H9 (cell line): ENCODE data around the gene NR5A1. TPM values are rescaled to one million over a fixed set of nuclear protein-coding genes. Genes with fewer than 3 reads are reported as not detected.

Experiments
- DNase-seq: peaks from one replicate; pipeline ENCODE4 v3.0.0-alpha.2; 2017
- H2AFZ ChIP-seq: one replicate; pipeline ENCODE4 v1.6.1; 2013; ENCODE audit warnings: mild to moderate bottlenecking, low read length, control low read depth, moderate library complexity
- H2AK5ac ChIP-seq: 2 replicates; pipeline ENCODE4 v1.6.1; 2013; ENCODE audit warnings: low read length, control low read depth, mixed read lengths; ENCODE audit not compliant: insufficient read length
- H2BK120ac ChIP-seq: one replicate; pipeline ENCODE4 v1.6.1; 2013; ENCODE audit warnings: low read depth, mild to moderate bottlenecking, low read length, control low read depth, inconsistent platforms; ENCODE audit not compliant: poor library complexity, severe bottlenecking
- H2BK12ac ChIP-seq: 2 replicates; pipeline ENCODE4 v1.6.1; 2013; ENCODE audit warnings: low read length, control low read depth, mixed read lengths, low read depth; ENCODE audit not compliant: insufficient read length
- H2BK15ac ChIP-seq: 2 replicates; pipeline ENCODE4 v1.6.1; 2013; ENCODE audit warnings: low read depth, low read length, control low read depth
- H2BK20ac ChIP-seq: one replicate; pipeline ENCODE4 v1.6.1; 2013; ENCODE audit warnings: low read depth, mild to moderate bottlenecking, low read length, control low read depth, inconsistent platforms; ENCODE audit not compliant: poor library complexity, severe bottlenecking
- H2BK5ac ChIP-seq: 2 replicates; pipeline ENCODE4 v1.6.1; 2013; ENCODE audit warnings: low read length, control low read depth, mixed read lengths; ENCODE audit not compliant: insufficient read length
- H3K14ac ChIP-seq: 2 replicates; pipeline ENCODE4 v1.6.1; 2013; ENCODE audit warnings: low read length, control low read depth; ENCODE audit not compliant: insufficient read depth
- H3K18ac ChIP-seq: 2 replicates; pipeline ENCODE4 v1.6.1; 2013; ENCODE audit warnings: low read depth, mild to moderate bottlenecking, mixed read lengths, low read length, control low read depth; ENCODE audit not compliant: insufficient read length
- H3K23ac ChIP-seq: 2 replicates; pipeline ENCODE4 v1.6.1; 2013; ENCODE audit warnings: low read length, control low read depth, mixed read lengths, low read depth; ENCODE audit not compliant: insufficient read length
- H3K23me2 ChIP-seq: 2 replicates; pipeline ENCODE4 v1.6.1; 2013; ENCODE audit warnings: low read depth, mild to moderate bottlenecking, mixed read lengths, low read length, control low read depth; ENCODE audit not compliant: insufficient read length, poor library complexity, severe bottlenecking
- H3K27ac ChIP-seq: 2 replicates; pipeline ENCODE4 v1.5.1; 2013; ENCODE audit warnings: low read length, control low read depth, mixed read lengths, low read depth; ENCODE audit not compliant: insufficient read length
- H3K27me3 ChIP-seq: 2 replicates; pipeline ENCODE4 v1.6.1; 2013; ENCODE audit warnings: low read length, control low read depth, inconsistent platforms; ENCODE audit not compliant: insufficient read depth
- H3K4ac ChIP-seq: 2 replicates; pipeline ENCODE4 v1.6.1; 2013; ENCODE audit warnings: low read depth, mild to moderate bottlenecking, control low read depth, inconsistent platforms, low read length, moderate library complexity
- H3K4me1 ChIP-seq: 2 replicates; pipeline ENCODE4 v1.6.1; 2013; ENCODE audit warnings: low read length, control low read depth, inconsistent platforms; ENCODE audit not compliant: insufficient read depth
- H3K4me2 ChIP-seq: 2 replicates; pipeline ENCODE4 v1.6.1; 2013; ENCODE audit warnings: low read length, control low read depth, mixed read lengths; ENCODE audit not compliant: insufficient read length, insufficient read depth
- H3K56ac ChIP-seq: 2 replicates; pipeline ENCODE4 v1.6.1; 2013; ENCODE audit warnings: low read depth, mild to moderate bottlenecking, mixed read lengths, low read length, control low read depth; ENCODE audit not compliant: insufficient read length
- H3K79me1 ChIP-seq: 2 replicates; pipeline ENCODE4 v1.6.1; 2013; ENCODE audit warnings: low read depth, mild to moderate bottlenecking, moderate library complexity, low read length, control low read depth, inconsistent platforms; ENCODE audit not compliant: insufficient read depth, poor library complexity, severe bottlenecking
- H3K79me2 ChIP-seq: 2 replicates; pipeline ENCODE4 v1.6.1; 2013; ENCODE audit warnings: low read length, control low read depth, inconsistent platforms; ENCODE audit not compliant: insufficient read depth
- H3K9ac ChIP-seq: 2 replicates; pipeline ENCODE4 v1.6.1; 2013; ENCODE audit warnings: low read length, control low read depth, mixed read lengths; ENCODE audit not compliant: insufficient read length; ENCODE audit errors: extremely low read depth
- H3K9me3 ChIP-seq: one replicate; pipeline ENCODE4 v1.6.1; 2013; ENCODE audit warnings: low read depth, low read length, inconsistent platforms; ENCODE audit not compliant: control insufficient read depth
- H3T11ph ChIP-seq: one replicate; pipeline ENCODE4 v1.6.1; 2013; ENCODE audit warnings: mild to moderate bottlenecking, low read length, control low read depth, inconsistent platforms
- H4K20me1 ChIP-seq: one replicate; pipeline ENCODE4 v1.6.1; 2013; ENCODE audit not compliant: control insufficient read depth, insufficient read length, insufficient read depth
- H4K5ac ChIP-seq: 2 replicates; pipeline ENCODE4 v1.6.1; 2013; ENCODE audit warnings: low read depth, mild to moderate bottlenecking, mixed read lengths, low read length, control low read depth; ENCODE audit not compliant: insufficient read length
- H4K8ac ChIP-seq: replicated peaks from 2 replicates; pipeline ENCODE4 v1.6.1; 2013; ENCODE audit warnings: low read length, control low read depth, mixed read lengths, low read depth; ENCODE audit not compliant: insufficient read length
- H4K91ac ChIP-seq: 2 replicates; pipeline ENCODE4 v1.6.1; 2013; ENCODE audit warnings: low read depth, mild to moderate bottlenecking, moderate library complexity, mixed read lengths, low read length, control low read depth; ENCODE audit not compliant: insufficient read length
- H3K27ac Mint-ChIP-seq, 3 experiments: 2 replicates in 2 of 3; 3 replicates in 1 of 3; pipeline ENCODE4 v1.8.0; 2020 to 2021; ENCODE audit warnings: mixed read lengths in 3 of 3, mild to moderate bottlenecking in 1 of 3, moderate library complexity in 1 of 3
- H3K27me3 Mint-ChIP-seq: 2 replicates; pipeline ENCODE4 v1.8.0; 2021; ENCODE audit warnings: low read depth, mild to moderate bottlenecking, moderate library complexity, mixed read lengths
- H3K36me3 Mint-ChIP-seq, 3 experiments: 2 replicates in 2 of 3; 3 replicates in 1 of 3; pipeline ENCODE4 v1.8.0; 2020 to 2021; ENCODE audit warnings: low read depth in 3 of 3, mixed read lengths in 3 of 3; ENCODE audit not compliant: insufficient read depth in 1 of 3
- H3K4me1 Mint-ChIP-seq, 2 experiments: 2 replicates each; pipeline ENCODE4 v1.8.0; 2020; ENCODE audit warnings: mixed read lengths in 2 of 2
- H3K4me3 Mint-ChIP-seq, 2 experiments: 2 replicates in 1 of 2; 3 replicates in 1 of 2; pipeline ENCODE4 v1.8.0; 2020 to 2021; ENCODE audit warnings: mild to moderate bottlenecking in 2 of 2, mixed read lengths in 2 of 2, moderate library complexity in 1 of 2
- H3K9me3 Mint-ChIP-seq, 2 experiments: 2 replicates in 1 of 2; 3 replicates in 1 of 2; pipeline ENCODE4 v1.8.0; 2020; ENCODE audit warnings: mild to moderate bottlenecking in 2 of 2, mixed read lengths in 2 of 2, moderate library complexity in 1 of 2
- CTCF ChIP-seq: fragments of 200-600 bp; sonication (generic); conservative IDR thresholded peaks from 3 replicates; pipeline ENCODE4 v1.8.0; 2021; ENCODE audit warnings: antibody characterized with exemption, mild to moderate bottlenecking
- WGBS: extraction: QIAGEN DNeasy Blood & Tissue Kit; methylation state at CpG from one replicate; pipeline ENCODE4 v1.1.7; 2013; ENCODE audit warnings: missing lambda C conversion rate, low lambda C conversion rate, mixed read lengths; ENCODE audit not compliant: insufficient read length; ENCODE audit errors: extremely low coverage; 5-methylcytosine and 5-hydroxymethylcytosine counted together
- total RNA-seq: library from RNA; stranded (reverse); gene quantifications from 2 replicates; pipeline ENCODE4 v1.2.1, GENCODE V29; 2021

The NR5A1 gene
- total RNA-seq, 1 experiment from 2014 or later: 0.37 TPM

- no CpG with 5 or more reads among the region's 7 CpGs for WGBS
- H3K9me3 Mint-ChIP-seq: no peaks in the 10 kb centered on the region
These were observed 36.5 kb downstream of the NR5A1 start for GRCh38 chr9:124470726-124471125.

More at GRCh38 chr9:124470726-124471125, 36.5 kb downstream of the NR5A1 start:
- Histone ChIP-seq H2AK5ac (no peak overlapping the region), H3K23ac (no peak overlapping the region), H3K27me3 (no peaks in the 10 kb centered on the region), H3K9ac (no peak overlapping the region), H3K56ac (no peak overlapping the region), H2AFZ (no peak overlapping the region), H2BK15ac (no peak overlapping the region; the same call in 1 of the 2 replicates), H2BK5ac (no peak overlapping the region), H3K79me2 (no peaks in the 10 kb centered on the region), H3K18ac (no peak overlapping the region), H3T11ph (no peak overlapping the region), H4K20me1 (no peaks in the 10 kb centered on the region), H3K79me1 (no peaks in the 10 kb centered on the region), H3K4me1 (no peaks in the 10 kb centered on the region), H4K91ac (no peak overlapping the region), H3K9me3 (no peaks in the 10 kb centered on the region), H2BK20ac (no peak overlapping the region), H2BK120ac (no peak overlapping the region), H3K14ac (0 out of 2 replicates have a peak overlapping the region, but pooled peaks have one; percentile 22), H4K5ac (no peak overlapping the region), H3K23me2 (no peaks in the 10 kb centered on the region), H4K8ac (no peak overlapping the region), H3K4me2 (no peak overlapping the region), H2BK12ac (no peak overlapping the region), H3K27ac (no peak overlapping the region), H3K4ac (no peak overlapping the region)
- no peak for DNase-seq
- Mint-ChIP-seq H3K4me1 (peaks cover 0 to 9% of the 10 kb centered on the region in 2 experiments; a peak in 2 of 4 replicates), H3K27ac (no peak overlapping the region), H3K27me3 (peaks cover 8% of the 10 kb centered on the region), H3K36me3 (no peaks in the 10 kb centered on the region), H3K4me3 (no peak overlapping the region)
- TF ChIP-seq CTCF: no peak
